Kidney glomerular epithelial cell (primary cell): Measurements from ENCODE around the gene TAL2.

ENCODE experiments used
- DNase-seq: peaks from one replicate; lab custom pipeline; 2025; lab: John Stamatoyannopoulos, UW

The TAL2 gene

DNA sequence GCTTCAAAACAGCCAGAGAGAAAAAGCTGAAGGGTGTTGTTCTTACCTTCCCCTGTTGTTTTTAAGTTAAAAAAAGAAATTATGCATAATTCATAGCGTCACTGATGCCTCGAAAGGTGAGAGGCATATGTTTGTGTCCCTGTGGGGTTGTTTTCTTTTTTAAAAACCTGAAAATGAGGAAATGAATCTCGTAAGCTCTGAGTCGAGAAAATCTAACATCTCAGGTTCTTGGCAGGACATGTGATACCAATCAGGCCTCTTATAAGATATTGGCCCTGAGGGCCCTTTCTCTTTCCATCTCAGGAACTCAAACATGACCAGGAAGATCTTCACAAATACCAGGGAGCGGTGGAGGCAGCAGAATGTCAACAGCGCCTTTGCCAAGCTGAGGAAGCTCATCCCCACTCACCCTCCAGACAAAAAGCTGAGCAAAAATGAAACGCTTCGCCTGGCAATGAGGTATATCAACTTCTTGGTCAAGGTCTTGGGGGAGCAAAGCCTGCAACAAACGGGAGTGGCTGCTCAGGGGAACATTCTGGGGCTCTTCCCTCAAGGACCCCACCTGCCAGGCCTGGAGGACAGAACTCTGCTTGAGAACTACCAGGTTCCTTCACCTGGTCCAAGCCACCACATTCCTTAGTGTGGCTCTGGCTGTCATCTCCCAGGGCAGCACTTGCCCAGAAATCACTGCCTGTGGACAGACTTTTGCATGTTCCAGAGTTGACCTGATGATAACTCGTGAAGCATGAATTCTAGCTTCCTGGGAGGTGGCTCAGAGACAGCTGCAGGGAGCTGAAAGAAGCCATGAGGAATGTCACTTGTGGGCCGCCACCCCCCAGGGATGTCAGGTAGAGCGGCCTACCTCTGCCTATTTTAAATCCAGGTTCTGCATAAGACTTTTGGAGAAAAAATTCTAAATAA, at the start of gene TAL2:
TAL2 (plus strand) TSS at position 274 of the 921 bp plus-strand sequence; CDS start at position 314, 40 bp downstream.
- DNase-seq: no peak

DNA sequence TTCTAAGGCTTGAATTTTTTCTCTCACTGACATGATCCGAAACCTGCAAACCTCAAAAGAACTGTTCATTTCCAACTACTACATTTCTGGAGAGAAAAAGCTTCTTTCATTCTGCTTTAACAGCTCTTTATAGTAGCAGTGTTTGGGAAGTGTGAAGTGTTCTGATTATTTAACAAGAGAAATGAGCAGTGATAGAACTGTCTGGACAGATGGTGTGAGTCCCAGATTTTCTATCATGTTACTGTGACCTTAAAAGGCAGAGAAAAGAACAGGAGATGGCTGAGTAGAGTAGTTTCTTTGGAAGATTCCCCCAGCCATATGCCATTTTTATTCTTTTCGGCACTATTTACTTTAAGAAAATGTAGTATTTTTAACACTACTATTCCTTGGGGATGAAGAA, 41.3 kb upstream of the TAL2 start:
- no peak for DNase-seq

GRCh38 chr9:105625088-105625487, 37.2 kb upstream of the TAL2 start:
- DNase-seq: no peak

GRCh38 chr9:105632807-105633206, 29.4 kb upstream of the TAL2 start:
- no peak for DNase-seq

GRCh38 chr9:105633411-105633810, 28.8 kb upstream of the TAL2 start:
- DNase-seq: no peak

DNA sequence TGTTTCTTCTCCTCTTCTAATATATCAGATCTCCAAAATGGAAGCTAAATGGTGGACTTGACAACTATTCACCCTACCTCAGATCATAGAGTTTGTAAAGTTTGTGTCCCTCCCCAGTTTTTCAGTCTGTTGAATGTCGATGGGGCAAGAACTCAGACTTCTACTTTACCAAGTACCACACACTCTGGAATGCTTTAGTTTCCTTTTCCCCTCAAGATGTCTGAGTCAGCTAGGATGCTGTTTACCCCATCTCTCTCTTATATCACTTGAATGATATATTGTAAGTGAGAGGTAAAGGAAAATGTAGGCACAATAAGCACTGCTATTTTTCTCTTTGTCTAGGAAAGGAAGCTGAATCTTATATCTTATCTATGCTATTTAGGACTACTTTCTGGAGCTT, 25.9 kb upstream of the TAL2 start:
- no peak for DNase-seq

- DNase-seq: no peak
These were observed 24.4 kb upstream of the TAL2 start for GRCh38 chr9:105637787-105638395.

DNA sequence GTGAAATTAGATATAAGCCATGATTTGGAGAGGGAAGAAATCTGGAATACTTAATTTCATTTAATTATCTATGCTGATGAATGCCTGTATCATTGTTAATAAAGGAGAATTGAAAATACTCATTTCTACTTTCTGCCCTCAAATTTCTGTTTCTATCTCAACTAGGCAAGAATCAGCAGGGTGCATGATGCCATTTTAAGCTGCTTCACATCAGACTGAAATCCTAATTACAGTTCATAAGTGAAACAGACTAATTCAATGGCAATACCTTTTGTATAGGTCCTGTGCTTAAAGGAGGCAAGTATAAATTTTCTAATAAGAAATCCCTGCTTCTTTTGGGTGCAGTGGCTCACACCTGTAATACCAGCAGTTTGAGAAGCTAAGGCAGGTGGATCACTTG, 22.3 kb upstream of the TAL2 start:
- DNase-seq: no peak

DNA sequence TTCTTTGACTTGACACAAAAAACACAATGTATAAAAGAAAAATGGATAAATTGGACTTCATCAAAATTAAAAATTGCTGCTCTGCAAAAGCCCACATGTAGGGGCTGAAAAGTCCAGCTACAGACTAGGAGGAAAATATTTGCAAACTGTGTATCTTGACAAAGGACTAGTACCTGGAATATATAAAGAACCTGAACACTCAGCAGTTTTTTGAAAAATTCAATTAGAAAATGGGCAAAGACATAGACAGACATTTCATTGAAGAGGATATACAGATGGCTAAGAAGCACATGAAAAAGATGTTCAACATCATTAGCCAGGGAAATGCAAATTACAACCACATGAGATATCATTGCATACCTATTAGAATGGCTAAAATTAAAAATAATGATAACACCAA, 18.5 kb upstream of the TAL2 start:
- DNase-seq: no peak

DNA sequence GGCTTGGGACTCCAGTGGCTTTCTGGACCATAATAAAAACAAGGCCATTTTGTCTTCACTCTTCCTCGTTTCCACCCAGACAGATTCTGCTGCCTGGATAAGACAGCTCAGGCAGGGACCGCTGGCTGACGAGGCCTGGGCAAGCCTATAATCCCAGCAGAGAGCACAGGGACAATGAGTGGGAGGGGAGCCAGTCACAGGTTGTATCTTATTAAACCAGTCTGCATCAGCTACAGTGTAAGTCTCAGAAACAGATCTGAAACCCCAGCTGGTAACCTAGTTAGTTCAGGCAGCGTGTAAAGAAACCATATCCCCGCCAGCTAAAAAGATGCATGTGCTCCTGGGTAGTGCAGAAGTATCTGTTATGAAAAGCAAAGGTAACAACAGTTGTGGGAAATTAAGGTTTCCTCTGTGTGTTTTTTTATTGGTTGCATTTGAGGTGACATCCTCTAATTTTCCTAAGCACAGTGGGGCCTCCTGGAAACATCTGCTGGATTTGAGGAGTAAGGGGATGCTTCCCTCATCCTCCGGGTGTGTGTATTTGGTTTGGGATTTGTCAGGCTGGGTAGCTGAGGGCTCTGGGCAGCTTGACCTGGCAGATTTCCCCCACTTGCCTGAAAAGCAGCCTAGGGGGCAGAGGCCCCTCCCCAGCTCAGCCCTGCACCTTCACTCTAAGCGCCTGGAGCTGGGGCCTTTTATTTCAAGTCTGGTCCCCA, 15.2 kb upstream of the TAL2 start:
- DNase-seq: no peak

- DNase-seq: no peak
These were observed 14.5 kb upstream of the TAL2 start for GRCh38 chr9:105647595-105648349.

GRCh38 chr9:105651806-105652205, 10.5 kb upstream of the TAL2 start:
- no peak for DNase-seq

DNA sequence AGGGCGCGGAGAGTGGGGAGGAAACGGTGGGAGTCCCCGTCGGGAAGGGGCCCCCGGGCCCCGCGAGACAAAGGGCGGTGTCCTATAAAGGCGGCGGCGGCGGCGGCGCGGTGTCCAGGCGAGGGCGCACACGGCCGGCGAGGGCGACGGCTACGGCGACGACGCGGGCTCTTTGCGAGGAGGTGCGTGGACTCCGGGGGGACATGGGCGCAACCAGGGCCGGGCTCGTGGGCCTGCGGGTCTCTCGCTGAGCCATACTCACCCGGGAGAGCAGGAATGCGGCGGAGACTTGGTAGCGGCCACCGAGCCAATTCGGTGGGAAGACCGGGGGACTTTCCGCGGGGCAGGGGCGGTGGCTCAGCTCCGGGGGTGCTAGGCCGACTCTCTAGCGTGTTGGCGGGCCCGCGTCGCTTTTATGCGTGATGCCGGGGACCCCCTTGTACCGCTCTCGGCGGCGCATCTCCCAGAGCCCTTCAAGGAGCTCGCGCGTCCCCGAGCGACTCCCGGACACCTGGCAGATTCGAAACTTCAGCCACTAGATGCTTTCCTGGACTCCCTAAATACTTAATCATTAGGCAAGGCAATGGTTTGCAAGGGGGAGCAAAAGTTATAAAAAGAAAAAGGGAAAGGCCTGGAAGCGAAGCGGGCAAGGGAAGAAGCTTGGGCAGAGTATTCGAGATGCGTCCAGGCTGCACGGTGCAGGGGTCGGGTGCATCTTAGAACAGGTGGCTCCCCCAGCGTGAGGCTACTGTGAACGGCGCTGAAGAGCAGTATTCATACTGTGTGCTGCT, 5.9 kb upstream of the TAL2 start:
- DNase-seq: no peak

GRCh38 chr9:105658351-105658750, 3.9 kb upstream of the TAL2 start:
- no peak for DNase-seq

GRCh38 chr9:105661011-105661410, 1.2 kb upstream of the TAL2 start:
- DNase-seq: no peak

DNA sequence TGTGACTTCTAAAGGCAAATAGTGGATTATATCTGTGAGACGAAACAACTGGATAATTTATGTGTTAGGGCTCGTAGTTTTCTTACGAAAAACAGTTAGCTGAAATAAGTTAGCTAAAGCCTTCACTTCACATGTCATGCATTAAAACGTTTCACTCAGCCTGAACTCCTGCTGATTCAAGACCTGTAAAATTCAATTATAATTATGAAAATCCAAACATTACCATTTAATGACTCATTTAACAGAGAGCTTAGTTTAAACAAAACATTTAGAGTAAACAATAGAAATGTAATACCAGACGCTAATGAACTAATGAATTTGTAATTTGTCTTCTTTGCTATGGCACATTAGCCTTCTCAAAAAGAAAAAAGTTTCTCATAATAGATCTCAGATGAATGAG, 1.7 kb downstream of the TAL2 start:
- no peak for DNase-seq

DNA sequence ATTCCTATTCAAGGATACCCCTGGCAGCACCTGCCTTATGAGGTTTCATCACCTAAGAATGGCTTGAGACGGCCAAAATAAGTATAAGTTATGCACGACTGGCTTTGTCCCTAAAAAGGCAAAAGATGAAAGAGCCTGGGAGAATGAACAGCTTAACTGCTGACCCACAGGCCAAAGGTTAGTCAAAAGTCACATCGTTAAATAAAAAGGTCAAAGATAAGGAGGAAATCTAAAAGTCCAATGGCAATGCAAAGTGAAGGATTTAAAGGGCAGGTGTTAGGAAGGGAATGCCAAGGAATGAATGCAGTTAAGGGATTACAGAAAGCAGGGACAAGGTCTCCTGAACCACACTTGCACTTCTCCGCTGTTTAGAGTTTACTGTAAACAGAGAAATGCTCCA, 5.6 kb downstream of the TAL2 start:
- DNase-seq: no peak

DNA sequence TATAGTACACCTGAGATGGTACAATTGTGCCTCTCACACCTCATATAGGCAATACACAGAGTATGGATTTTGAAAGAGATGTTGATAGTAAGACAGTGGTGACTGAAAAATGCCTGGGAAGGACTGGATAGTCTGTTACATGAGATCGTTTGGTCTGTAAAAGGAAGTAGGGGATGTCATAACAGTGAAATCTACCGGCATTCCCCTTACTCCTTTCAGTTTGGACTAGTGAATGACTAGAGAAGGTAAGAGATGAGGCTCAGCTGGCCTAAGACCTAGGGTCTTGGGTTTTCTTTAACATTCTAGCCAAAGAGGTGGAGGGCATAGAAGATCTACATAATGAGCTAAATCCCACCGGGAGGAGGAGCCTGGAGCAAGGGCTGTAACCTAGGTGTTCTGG, 8.1 kb downstream of the TAL2 start:
- DNase-seq: no peak

DNA sequence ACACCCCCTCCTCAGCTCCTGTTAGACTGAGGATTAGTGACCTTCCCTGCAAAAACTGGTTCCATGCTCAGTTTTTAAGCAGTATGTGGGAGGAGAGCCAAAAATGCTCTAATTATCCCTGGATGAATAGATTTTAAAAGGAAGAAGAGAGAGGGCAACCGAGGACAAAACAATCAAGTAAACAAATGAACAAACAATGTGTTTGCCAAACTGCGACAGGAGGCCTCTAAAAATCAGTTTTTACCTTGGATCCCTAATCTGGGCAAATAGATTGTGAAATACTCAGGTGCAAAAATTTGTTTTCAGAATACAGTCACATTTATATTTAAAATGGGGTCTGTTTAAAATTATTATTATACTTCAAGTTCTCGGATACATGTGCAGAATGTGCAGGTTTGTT, 8.5 kb downstream of the TAL2 start:
- DNase-seq: no peak

- no peak for DNase-seq
These were observed 10.5 kb downstream of the TAL2 start for GRCh38 chr9:105672711-105673234.

GRCh38 chr9:105673850-105674387, 11.7 kb downstream of the TAL2 start:
- no peak for DNase-seq
